NCI-H2227 (cell line): ENCODE measurements around the gene TEX14.

ENCODE experiments used
- DNase-seq: peaks from one replicate; lab custom pipeline; 2025; ENCODE audit not compliant: unreplicated experiment; lab: John Stamatoyannopoulos, UW

Gene TEX14

GRCh38 chr17:58568044-58568799, 123.6 kb downstream of the TEX14 start:
- no peak for DNase-seq

- no peak for DNase-seq
Observed at GRCh38 chr17:58565389-58566311, 126.2 kb downstream of the TEX14 start.

DNA sequence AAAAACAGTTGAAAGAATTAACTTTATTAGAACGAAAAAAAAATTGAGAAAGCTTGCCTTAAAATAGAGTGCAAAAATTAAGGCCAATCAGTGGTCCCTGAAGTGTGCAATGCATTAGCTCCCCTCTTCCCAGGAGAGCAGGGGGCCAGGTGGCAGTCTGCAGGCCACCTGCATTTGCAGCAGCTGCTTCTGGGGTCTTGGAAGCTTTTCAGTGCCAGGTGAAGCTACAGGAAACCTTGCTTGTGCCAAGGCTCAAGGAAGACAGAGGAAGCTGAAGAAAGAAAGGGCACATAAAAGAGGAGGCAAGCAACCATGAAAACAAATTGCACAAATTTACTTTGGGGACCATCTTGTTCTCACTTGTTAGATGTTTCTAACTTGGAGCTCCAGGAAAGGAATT, 126.9 kb downstream of the TEX14 start:
- DNase-seq: no peak

DNA sequence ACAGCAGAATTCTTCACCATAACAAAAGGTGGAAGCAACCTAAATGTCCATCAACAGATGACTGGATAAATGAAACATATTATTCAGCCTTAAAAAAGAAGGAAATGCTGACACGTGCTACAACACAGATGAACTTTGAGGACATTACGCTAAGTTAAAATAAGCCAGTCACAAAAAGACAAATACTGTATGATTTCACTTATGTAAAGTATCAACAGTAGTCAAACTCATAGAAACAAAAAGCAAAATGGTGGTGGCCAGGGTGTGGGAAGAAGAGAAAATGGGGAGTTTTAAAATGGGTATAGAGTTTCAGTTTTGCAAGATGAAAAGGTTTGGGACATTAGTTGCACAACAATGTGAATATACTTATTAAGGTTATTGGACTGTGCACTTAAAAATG, 127.6 kb downstream of the TEX14 start:
- DNase-seq: no peak

DNA sequence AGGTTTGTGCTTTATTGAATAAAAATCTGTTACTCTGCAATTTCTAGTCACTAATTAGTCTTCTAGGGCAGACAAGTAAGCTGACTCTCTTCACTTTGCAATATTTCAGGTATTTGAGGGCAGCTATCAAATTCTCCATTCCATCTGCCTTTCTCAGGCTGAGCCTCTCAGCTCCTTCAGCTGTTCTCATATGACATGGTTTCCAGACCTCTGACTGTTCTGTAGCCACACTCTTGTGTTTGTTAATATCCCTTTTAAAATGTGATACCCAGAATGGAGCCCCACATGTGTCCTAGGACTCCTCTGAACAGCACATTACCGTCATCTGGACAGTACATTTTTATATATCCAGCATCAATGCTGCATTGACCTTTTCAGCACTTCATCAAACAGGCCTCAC, 131.3 kb downstream of the TEX14 start:
- no peak for DNase-seq

DNA sequence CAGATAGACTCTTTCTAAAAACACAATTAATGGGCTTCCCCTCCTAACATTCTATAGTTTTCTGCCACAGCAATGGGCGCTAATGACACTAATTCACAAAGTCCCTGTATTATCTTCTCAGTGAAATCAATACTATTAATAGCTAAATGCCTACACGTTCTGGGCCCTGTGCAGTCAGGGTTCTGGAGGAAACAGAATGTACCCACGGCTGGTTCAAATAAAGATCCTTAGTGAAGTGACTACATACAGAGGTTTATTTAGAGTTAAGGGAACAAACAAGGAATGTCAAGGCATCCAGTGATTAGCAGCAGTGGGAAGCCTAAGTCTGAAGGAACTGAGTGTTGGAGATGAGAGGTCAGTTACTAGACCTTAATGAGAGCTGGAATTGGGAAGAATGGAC, 133.9 kb downstream of the TEX14 start:
- DNase-seq: no peak

GRCh38 chr17:58556833-58557250, 135.0 kb downstream of the TEX14 start:
- no peak for DNase-seq

DNA sequence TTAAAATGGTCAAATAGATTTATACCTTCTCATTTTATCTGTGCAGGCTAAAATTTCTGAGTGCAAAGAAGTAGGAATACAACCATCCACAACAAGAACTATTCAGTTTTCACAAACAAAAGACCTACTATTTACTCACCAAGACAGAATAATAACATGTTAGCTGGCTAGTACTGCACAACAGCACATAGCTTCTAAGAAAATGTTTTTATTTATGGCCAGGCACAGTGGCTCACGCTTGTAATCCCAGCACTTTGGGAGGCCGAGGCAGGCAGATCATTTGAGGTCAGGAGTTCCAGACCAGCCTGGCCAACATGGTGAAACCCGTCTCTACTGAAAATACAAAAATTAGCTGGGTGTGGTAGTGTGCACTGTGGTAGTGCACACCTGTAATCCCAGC, 136.7 kb downstream of the TEX14 start:
- peak; percentile 16 for DNase-seq

DNA sequence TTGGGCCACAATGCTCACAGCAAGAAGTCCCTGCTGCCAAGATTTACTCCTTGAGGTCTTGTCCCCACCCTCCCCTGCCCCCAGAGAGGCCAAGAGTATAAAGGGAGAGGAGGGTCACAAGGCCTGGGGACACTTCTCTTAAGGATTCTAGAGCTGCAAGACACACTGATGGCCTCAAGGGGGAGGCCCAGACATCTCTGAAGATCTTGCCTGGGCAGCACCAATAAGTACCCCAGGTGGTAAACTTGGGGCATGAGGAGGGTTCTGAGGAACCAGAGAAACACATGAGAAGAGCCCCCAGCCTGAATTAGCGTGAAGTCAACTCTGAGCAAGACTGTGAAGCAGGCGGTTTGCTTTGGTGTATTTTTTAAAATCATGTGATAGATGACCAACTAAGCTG, 150.6 kb downstream of the TEX14 start:
- DNase-seq: no peak

GRCh38 chr17:58539698-58540097, 152.1 kb downstream of the TEX14 start:
- no peak for DNase-seq

GRCh38 chr17:58538811-58539409, 152.9 kb downstream of the TEX14 start:
- peak; percentile 70 for DNase-seq

DNA sequence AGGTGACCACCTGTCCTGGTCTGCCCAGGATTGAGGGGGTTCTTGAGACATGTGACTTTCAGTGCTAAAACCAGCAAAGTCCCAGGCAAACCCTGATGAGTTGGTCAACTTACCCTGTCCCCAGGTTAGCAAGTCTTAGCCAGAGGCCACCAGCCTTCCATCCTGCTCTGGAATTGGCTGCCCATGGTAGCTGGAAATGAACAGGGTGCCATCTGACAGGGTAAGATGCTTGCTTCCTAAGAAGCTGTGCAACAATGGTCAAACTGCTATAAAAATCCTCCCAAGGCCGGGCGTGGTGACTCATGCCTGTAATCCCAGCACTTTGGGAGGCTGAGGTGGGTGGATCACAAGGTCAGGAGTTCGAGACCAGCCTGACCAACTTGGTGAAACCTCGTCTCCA, 154.6 kb downstream of the TEX14 start:
- no peak for DNase-seq

- no peak for DNase-seq
Observed at GRCh38 chr17:58536542-58536941, 155.3 kb downstream of the TEX14 start.

- no peak for DNase-seq
Observed at GRCh38 chr17:58535431-58535830, 156.4 kb downstream of the TEX14 start.

- DNase-seq: no peak
Observed at GRCh38 chr17:58534901-58535421, 156.9 kb downstream of the TEX14 start.

GRCh38 chr17:58534331-58534730, 157.5 kb downstream of the TEX14 start:
- no peak for DNase-seq

DNA sequence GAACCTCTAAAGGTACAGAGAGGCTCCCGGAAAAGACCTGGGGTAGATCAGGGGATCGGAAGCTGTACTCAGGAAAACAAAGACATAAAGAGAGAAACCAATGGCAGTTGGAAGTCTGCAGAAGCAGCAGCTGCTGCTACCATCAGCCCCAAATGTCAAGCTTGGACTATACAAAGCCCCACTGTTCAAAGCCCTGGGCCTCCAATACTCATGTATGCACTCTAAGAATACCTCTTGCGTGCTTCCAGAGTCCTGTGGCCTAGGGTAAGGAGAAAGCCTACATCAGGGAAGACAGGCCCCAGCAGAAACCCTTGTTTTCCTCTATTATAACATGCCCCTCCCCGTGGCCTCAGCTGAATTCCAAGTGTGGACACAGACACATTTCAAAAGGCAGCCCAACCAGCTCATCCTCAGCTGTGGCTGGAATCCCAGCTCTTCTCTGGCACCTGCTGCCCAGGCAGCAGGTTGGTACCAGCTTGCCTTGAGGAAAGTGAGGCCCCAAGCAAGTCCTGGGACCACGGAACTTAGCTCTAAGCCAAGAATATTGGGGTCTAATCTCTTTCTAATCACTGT, 158.1 kb downstream of the TEX14 start:
- no peak for DNase-seq

- DNase-seq: no peak
Observed at GRCh38 chr17:58532555-58532951, 159.3 kb downstream of the TEX14 start.

GRCh38 chr17:58531661-58532554, 159.9 kb downstream of the TEX14 start:
- DNase-seq: peak; percentile 78

DNA sequence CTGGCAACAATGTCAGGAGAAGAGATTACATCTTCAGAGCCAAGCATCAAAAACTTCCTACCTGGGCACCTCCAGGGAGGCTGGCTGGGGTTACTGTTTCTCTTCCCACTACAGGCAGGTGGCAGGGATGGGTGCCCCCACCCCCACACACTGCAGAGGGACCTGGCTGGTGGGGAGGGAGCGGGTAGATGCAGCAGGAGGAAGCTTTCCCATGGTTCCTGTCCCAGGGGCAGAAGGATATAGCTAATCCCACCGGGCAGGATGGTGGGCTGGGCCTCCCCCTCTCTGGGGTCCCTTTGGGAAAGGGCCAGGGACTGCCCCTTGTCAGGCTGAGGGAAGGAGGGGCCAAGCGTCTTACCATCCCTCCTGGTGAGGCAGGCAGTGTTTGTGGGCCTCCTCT, 160.7 kb downstream of the TEX14 start:
- no peak for DNase-seq
